K562 (cell line): ENCODE data around the gene DGCR2. TPM values are rescaled to one million over a fixed set of nuclear protein-coding genes. Genes with fewer than 3 reads are reported as not detected.

Experiments used
- ARID1B ChIP-seq: fragments of 450-650 bp; IDR thresholded peaks from 2 replicates; pipeline ENCODE4 v1.6.1; 2016; ENCODE audit warnings: antibody characterized with exemption, mild to moderate bottlenecking, inconsistent platforms
- FOXK1 ChIP-seq: sonication (generic); formaldehyde crosslinking; IDR thresholded peaks from 2 replicates; pipeline ENCODE4 v1.8.0; 2022; ENCODE audit warnings: missing genetic modification reagents, mild to moderate bottlenecking, borderline replicate concordance
- KLF6 ChIP-seq: fragments of 250-450 bp; sonication (Bioruptor Pico); IDR thresholded peaks from 2 replicates; pipeline ENCODE4 v1.4.0; 2020; ENCODE audit warnings: mild to moderate bottlenecking, moderate library complexity, borderline replicate concordance
- MCM7 ChIP-seq, 2 experiments: fragments of 450-650 bp; IDR thresholded peaks; 2 replicates each; pipeline ENCODE4 v1.6.1; 2016 to 2018
- NR0B1 ChIP-seq: fragments of 450-650 bp; IDR thresholded peaks from one replicate; pipeline ENCODE4 v1.6.1; 2018; ENCODE audit warnings: mild to moderate bottlenecking, moderate library complexity; ENCODE audit not compliant: partially characterized antibody
- OTX1 ChIP-seq: fragments of 450-650 bp; formaldehyde crosslinking; IDR thresholded peaks from 2 replicates; pipeline ENCODE4 v1.4.0; 2022; ENCODE audit warnings: mild to moderate bottlenecking
- TGIF2 ChIP-seq: sonication (generic); formaldehyde crosslinking; IDR thresholded peaks from 2 replicates; pipeline ENCODE4 v1.8.1; 2022; ENCODE audit warnings: mild to moderate bottlenecking, missing genetic modification reagents, moderate library complexity
- U2AF1 ChIP-seq: fragments of 200-400 bp; formaldehyde crosslinking; optimal IDR thresholded peaks from 2 replicates; pipeline ENCODE3; 2017; ENCODE audit warnings: mild to moderate bottlenecking, low read depth, low read length, moderate library complexity
- ZNF143 ChIP-seq: sonication (generic); formaldehyde crosslinking; IDR thresholded peaks from 2 replicates; pipeline ENCODE4 v1.9.0; 2022; ENCODE audit warnings: mild to moderate bottlenecking, missing genetic modification reagents
- ZNF518B ChIP-seq: fragments of 250-450 bp; sonication (Bioruptor Pico); IDR thresholded peaks from 2 replicates; pipeline ENCODE4 v1.5.0; 2021; ENCODE audit warnings: mild to moderate bottlenecking, moderate library complexity
- polyA plus RNA-seq, 8 experiments: library from polyadenylated mRNA; depleted of rRNA in 4 of 8; stranded (reverse) in 5 of 8; unstranded in 3 of 8; fragments of >200 nt; fragmentation: Nextera tagmentation in 2 of 8; fragmentation: Illumina TruSeq in 1 of 8; extraction: Ambion mirVana in 2 of 8; extraction: Trizol in 1 of 8; gene quantifications; 2 replicates each; pipeline versions ENCODE4 v1.2.1 to v1.2.3, GENCODE V29; 2011 to 2014; ENCODE audit warnings: inconsistent platforms in 1 of 8, missing spikeins in 1 of 8
- total RNA-seq, 7 experiments: library from RNA; depleted of rRNA in 6 of 7; stranded (reverse); fragments of >200 nt in 6 of 7; fragmentation: Illumina TruSeq in 2 of 7; extraction: Trizol in 2 of 7; gene quantifications; 2 replicates each; pipeline versions ENCODE4 v1.2.1 to v1.2.3, GENCODE V29; 2011 to 2021; ENCODE audit warnings: low replicate concordance in 1 of 7
- TF ChIP-seq, protein P1 (sequence below): fragments of 250-450 bp; sonication (Bioruptor Pico); IDR thresholded peaks from 2 replicates; pipeline ENCODE4 v1.4.0; 2020
- TF ChIP-seq, protein P2 (sequence below): fragments of 450-650 bp; IDR thresholded peaks from 2 replicates; pipeline ENCODE4 v1.6.1; 2018; ENCODE audit not compliant: partially characterized antibody

Gene DGCR2
- total and polyA plus RNA-seq, 9 of the 15 experiments (the other 6 are each of a cell fraction or from before 2014, with no cell fraction given), result 0.69 to 101 (median 56.4) TPM

- TF ChIP-seq ZNF518B (CRISPR knock-in tag) (no peak), OTX1 (CRISPR knock-in tag) (peak; percentile 29; the same call in 1 of the 2 replicates), FOXK1 (CRISPR knock-in tag) (no peak; the same call in 1 of the 2 replicates), ARID1B (peak; percentile 99), TGIF2 (CRISPR knock-in tag) (no peak), U2AF1 (no peak), KLF6 (CRISPR knock-in tag) (no peak; the same call in 1 of the 2 replicates), NR0B1 (no peak), MCM7 (IDR thresholded peaks at IDR 0.05) (no peak), ZNF143 (CRISPR knock-in tag) (no peak)
- TF ChIP-seq, protein P1, sequence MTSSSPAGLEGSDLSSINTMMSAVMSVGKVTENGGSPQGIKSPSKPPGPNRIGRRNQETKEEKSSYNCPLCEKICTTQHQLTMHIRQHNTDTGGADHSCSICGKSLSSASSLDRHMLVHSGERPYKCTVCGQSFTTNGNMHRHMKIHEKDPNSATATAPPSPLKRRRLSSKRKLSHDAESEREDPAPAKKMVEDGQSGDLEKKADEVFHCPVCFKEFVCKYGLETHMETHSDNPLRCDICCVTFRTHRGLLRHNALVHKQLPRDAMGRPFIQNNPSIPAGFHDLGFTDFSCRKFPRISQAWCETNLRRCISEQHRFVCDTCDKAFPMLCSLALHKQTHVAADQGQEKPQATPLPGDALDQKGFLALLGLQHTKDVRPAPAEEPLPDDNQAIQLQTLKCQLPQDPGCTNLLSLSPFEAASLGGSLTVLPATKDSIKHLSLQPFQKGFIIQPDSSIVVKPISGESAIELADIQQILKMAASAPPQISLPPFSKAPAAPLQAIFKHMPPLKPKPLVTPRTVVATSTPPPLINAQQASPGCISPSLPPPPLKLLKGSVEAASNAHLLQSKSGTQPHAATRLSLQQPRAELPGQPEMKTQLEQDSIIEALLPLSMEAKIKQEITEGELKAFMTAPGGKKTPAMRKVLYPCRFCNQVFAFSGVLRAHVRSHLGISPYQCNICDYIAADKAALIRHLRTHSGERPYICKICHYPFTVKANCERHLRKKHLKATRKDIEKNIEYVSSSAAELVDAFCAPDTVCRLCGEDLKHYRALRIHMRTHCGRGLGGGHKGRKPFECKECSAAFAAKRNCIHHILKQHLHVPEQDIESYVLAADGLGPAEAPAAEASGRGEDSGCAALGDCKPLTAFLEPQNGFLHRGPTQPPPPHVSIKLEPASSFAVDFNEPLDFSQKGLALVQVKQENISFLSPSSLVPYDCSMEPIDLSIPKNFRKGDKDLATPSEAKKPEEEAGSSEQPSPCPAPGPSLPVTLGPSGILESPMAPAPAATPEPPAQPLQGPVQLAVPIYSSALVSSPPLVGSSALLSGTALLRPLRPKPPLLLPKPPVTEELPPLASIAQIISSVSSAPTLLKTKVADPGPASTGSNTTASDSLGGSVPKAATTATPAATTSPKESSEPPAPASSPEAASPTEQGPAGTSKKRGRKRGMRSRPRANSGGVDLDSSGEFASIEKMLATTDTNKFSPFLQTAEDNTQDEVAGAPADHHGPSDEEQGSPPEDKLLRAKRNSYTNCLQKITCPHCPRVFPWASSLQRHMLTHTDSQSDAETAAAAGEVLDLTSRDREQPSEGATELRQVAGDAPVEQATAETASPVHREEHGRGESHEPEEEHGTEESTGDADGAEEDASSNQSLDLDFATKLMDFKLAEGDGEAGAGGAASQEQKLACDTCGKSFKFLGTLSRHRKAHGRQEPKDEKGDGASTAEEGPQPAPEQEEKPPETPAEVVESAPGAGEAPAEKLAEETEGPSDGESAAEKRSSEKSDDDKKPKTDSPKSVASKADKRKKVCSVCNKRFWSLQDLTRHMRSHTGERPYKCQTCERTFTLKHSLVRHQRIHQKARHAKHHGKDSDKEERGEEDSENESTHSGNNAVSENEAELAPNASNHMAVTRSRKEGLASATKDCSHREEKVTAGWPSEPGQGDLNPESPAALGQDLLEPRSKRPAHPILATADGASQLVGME (CRISPR knock-in tag), result no peak
- TF ChIP-seq, protein P2, sequence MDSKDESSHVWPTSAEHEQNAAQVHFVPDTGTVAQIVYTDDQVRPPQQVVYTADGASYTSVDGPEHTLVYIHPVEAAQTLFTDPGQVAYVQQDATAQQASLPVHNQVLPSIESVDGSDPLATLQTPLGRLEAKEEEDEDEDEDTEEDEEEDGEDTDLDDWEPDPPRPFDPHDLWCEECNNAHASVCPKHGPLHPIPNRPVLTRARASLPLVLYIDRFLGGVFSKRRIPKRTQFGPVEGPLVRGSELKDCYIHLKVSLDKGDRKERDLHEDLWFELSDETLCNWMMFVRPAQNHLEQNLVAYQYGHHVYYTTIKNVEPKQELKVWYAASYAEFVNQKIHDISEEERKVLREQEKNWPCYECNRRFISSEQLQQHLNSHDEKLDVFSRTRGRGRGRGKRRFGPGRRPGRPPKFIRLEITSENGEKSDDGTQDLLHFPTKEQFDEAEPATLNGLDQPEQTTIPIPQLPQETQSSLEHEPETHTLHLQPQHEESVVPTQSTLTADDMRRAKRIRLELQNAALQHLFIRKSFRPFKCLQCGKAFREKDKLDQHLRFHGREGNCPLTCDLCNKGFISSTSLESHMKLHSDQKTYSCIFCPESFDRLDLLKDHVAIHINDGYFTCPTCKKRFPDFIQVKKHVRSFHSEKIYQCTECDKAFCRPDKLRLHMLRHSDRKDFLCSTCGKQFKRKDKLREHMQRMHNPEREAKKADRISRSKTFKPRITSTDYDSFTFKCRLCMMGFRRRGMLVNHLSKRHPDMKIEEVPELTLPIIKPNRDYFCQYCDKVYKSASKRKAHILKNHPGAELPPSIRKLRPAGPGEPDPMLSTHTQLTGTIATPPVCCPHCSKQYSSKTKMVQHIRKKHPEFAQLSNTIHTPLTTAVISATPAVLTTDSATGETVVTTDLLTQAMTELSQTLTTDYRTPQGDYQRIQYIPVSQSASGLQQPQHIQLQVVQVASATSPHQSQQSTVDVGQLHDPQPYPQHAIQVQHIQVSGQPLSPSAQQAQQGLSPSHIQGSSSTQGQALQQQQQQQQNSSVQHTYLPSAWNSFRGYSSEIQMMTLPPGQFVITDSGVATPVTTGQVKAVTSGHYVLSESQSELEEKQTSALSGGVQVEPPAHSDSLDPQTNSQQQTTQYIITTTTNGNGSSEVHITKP, result no peak
These were observed 12.8 kb downstream of the DGCR2 start (continued) for GRCh38 chr22:19109198-19110063.
